Measurements from ENCODE around the gene MTCH2. TPM values are rescaled to one million over a fixed set of nuclear protein-coding genes. Genes with fewer than 3 reads are reported as not detected.
"Not testable (repeated sequence)": the region's sequence is repeated elsewhere in the genome, so short reads cannot be mapped to it uniquely, and the experiment has no call there.

The MTCH2 gene
- total and polyA plus RNA-seq, 2 experiments from 2014 or later, result 72.6 to 271 TPM

- Histone ChIP-seq H3K36me3 (no peaks in the 10 kb centered on the region), H3K4me3 (no peak overlapping the region), H3K4me1 (ENCODE audit: low read depth) (no peaks in the 10 kb centered on the region), H3K27ac (no peak overlapping the region), H3K27me3 (no peaks in the 10 kb centered on the region), H3K9me3 (ENCODE audit: low read depth) (no peaks in the 10 kb centered on the region)
- no peak for TF ChIP-seq CTCF (IDR thresholded peaks at IDR 0.05; ENCODE audit: low read depth, low read length)
- DNase-seq (ENCODE audit: low read depth in 1 of 2, low spot score in 1 of 2), result peak in 1 of 2 donors; percentile 33
Measured at GRCh38 chr11:47649276-47649675, 6.9 kb upstream of the MTCH2 start.

GRCh38 chr11:47646019-47646418 is 3.7 kb upstream of the MTCH2 start:
- Histone ChIP-seq H3K36me3 (no peaks in the 10 kb centered on the region), H3K4me3 (no peak overlapping the region), H3K9me3 (ENCODE audit: low read depth) (no peaks in the 10 kb centered on the region), H3K27ac (no peak overlapping the region), H3K27me3 (no peaks in the 10 kb centered on the region), H3K4me1 (ENCODE audit: low read depth) (peaks cover 7% of the 10 kb centered on the region)
- DNase-seq (ENCODE audit: low read depth in 1 of 2, low spot score in 1 of 2), result no peak
- no peak for TF ChIP-seq CTCF (IDR thresholded peaks at IDR 0.05; ENCODE audit: low read depth, low read length)

- Histone ChIP-seq H3K4me3 (no peak overlapping the region), H3K9me3 (ENCODE audit: low read depth) (no peaks in the 10 kb centered on the region), H3K36me3 (no peaks in the 10 kb centered on the region), H3K27ac (no peak overlapping the region), H3K4me1 (ENCODE audit: low read depth) (peaks cover 10% of the 10 kb centered on the region), H3K27me3 (no peaks in the 10 kb centered on the region)
- DNase-seq (ENCODE audit: low read depth in 1 of 2, low spot score in 1 of 2), result no peak
- TF ChIP-seq CTCF (IDR thresholded peaks at IDR 0.05; ENCODE audit: low read depth, low read length), result no peak
Measured at GRCh38 chr11:47645500-47645899, 3.1 kb upstream of the MTCH2 start.

GRCh38 chr11:47641600-47642098 is 710 bp downstream of the MTCH2 start:
- no peak for DNase-seq (ENCODE audit: low read depth in 1 of 2, low spot score in 1 of 2)
- H3K4me1 ChIP-seq (ENCODE audit: low read depth), result peaks cover 10% of the 10 kb centered on the region
- H3K4me3 ChIP-seq, result peak overlapping the region; percentile 52
- H3K27me3 ChIP-seq, result no peaks in the 10 kb centered on the region
- H3K9me3 ChIP-seq (ENCODE audit: low read depth), result no peaks in the 10 kb centered on the region
- peaks cover 16% of the 10 kb centered on the region for H3K36me3 ChIP-seq
- peak overlapping the region; percentile 80 for H3K27ac ChIP-seq
- TF ChIP-seq CTCF (IDR thresholded peaks at IDR 0.05; ENCODE audit: low read depth, low read length), result no peak

GRCh38 chr11:47640506-47640905 is 1.9 kb downstream of the MTCH2 start:
- not testable (repeated sequence) for H3K9me3 ChIP-seq (ENCODE audit: low read depth); H3K27me3 ChIP-seq; H3K4me3 ChIP-seq; H3K27ac ChIP-seq
- H3K36me3 ChIP-seq, result peaks cover 20% of the 10 kb centered on the region
- DNase-seq (ENCODE audit: low read depth in 1 of 2, low spot score in 1 of 2), result peak in 1 of 2 donors; percentile 27
- H3K4me1 ChIP-seq (ENCODE audit: low read depth), result peaks cover 10% of the 10 kb centered on the region

GRCh38 chr11:47636331-47636730 is 6.0 kb downstream of the MTCH2 start:
- Histone ChIP-seq H3K4me1 (ENCODE audit: low read depth) (peaks cover 10% of the 10 kb centered on the region), H3K36me3 (peaks cover 37% of the 10 kb centered on the region)
- not testable (repeated sequence) for H3K27me3 ChIP-seq; H3K9me3 ChIP-seq (ENCODE audit: low read depth); H3K27ac ChIP-seq; H3K4me3 ChIP-seq; DNase-seq (ENCODE audit: low read depth in 1 of 2, low spot score in 1 of 2)

GRCh38 chr11:47631473-47631872 is 10.9 kb downstream of the MTCH2 start:
- Histone ChIP-seq H3K27me3 (no peaks in the 10 kb centered on the region), H3K4me1 (ENCODE audit: low read depth) (peaks cover 18% of the 10 kb centered on the region), H3K27ac (peak overlapping the region; percentile 3), H3K4me3 (no peak overlapping the region), H3K36me3 (peaks cover 38% of the 10 kb centered on the region), H3K9me3 (ENCODE audit: low read depth) (no peaks in the 10 kb centered on the region)
- peak in 1 of 2 donors; percentile 37 for DNase-seq (ENCODE audit: low read depth in 1 of 2, low spot score in 1 of 2)
- TF ChIP-seq CTCF (IDR thresholded peaks at IDR 0.05; ENCODE audit: low read depth, low read length), result no peak

All from cardiac muscle cell (in vitro differentiated cells and primary cell).